HG03432 (cell line): ENCODE data around the gene HOXD10.

Source experiments
- ATAC-seq: cut with Tn5 transposase; IDR thresholded peaks from one replicate; pipeline ENCODE4 v1.9.1; 2021; ENCODE audit warnings: mild to moderate bottlenecking, moderate library complexity; ENCODE audit not compliant: unreplicated experiment

HOXD10 gene

GRCh38 chr2:176082525-176082823 is 34.1 kb upstream of the HOXD10 start:
- ATAC-seq: no peak

GRCh38 chr2:176082824-176083751 is 33.5 kb upstream of the HOXD10 start:
- no peak for ATAC-seq

GRCh38 chr2:176083796-176084261 is 32.7 kb upstream of the HOXD10 start, which contains the start of gene EVX2:
EVX2 (minus strand) TSS chr2:176083962; CDS start chr2:176083776, 186 bp downstream.
- no peak for ATAC-seq

GRCh38 chr2:176084611-176085119 is 31.9 kb upstream of the HOXD10 start:
- ATAC-seq: no peak

- ATAC-seq: no peak
Measured at GRCh38 chr2:176085120-176085788, 31.3 kb upstream of the HOXD10 start.

GRCh38 chr2:176085861-176086771 is 30.5 kb upstream of the HOXD10 start:
- ATAC-seq: no peak

GRCh38 chr2:176087330-176088047 is 29.1 kb upstream of the HOXD10 start:
- no peak for ATAC-seq

GRCh38 chr2:176088048-176088936 is 28.3 kb upstream of the HOXD10 start:
- ATAC-seq: peak; percentile 82

- ATAC-seq: no peak
Measured at GRCh38 chr2:176088937-176089842, 27.4 kb upstream of the HOXD10 start.

GRCh38 chr2:176089843-176090395 is 26.7 kb upstream of the HOXD10 start:
- ATAC-seq: no peak

GRCh38 chr2:176090862-176091261 is 25.7 kb upstream of the HOXD10 start:
- no peak for ATAC-seq

- ATAC-seq: no peak
Measured at GRCh38 chr2:176091329-176092258, 25.0 kb upstream of the HOXD10 start.

GRCh38 chr2:176092270-176093144 is 24.1 kb upstream of the HOXD10 start, which contains the start of gene HOXD13:
HOXD13 (plus strand) TSS chr2:176092721; CDS start chr2:176092891, 170 bp downstream.
- no peak for ATAC-seq

- no peak for ATAC-seq
Measured at GRCh38 chr2:176093145-176093897, 23.3 kb upstream of the HOXD10 start.

- no peak for ATAC-seq
Measured at GRCh38 chr2:176093898-176094249, 22.7 kb upstream of the HOXD10 start.
